Measurements from ENCODE around the gene PRICKLE1.

- TF ChIP-seq CTCF (IDR thresholded peaks at IDR 0.05) (no peak), POLR2A (IDR thresholded peaks at IDR 0.05) (no peak)
Observed at GRCh38 chr12:42593874-42594273, 4.3 kb upstream of the PRICKLE1 start.

All from uterus (tissue), 2 donors.